HG03064 (cell line): ENCODE results near the gene RNH1.
"Not testable (repeated sequence)": the region's sequence is repeated elsewhere in the genome, so short reads cannot be mapped to it uniquely, and the experiment has no call there.

Experiments
- ATAC-seq: cut with Tn5 transposase; IDR thresholded peaks from one replicate; pipeline ENCODE4 v1.9.1; 2021; ENCODE audit warnings: low read depth; ENCODE audit not compliant: unreplicated experiment

Gene RNH1

GRCh38 chr11:484616-485015, 22.4 kb downstream of the RNH1 start:
- ATAC-seq: no peak

GRCh38 chr11:479311-479710, 27.7 kb downstream of the RNH1 start:
- ATAC-seq: no peak

- no peak for ATAC-seq
Measured at GRCh38 chr11:477052-477715, 29.9 kb downstream of the RNH1 start.

- ATAC-seq: no peak
Measured at GRCh38 chr11:476416-476815, 30.6 kb downstream of the RNH1 start.

- no peak for ATAC-seq
Measured at GRCh38 chr11:475941-476340, 31.1 kb downstream of the RNH1 start.

- ATAC-seq: no peak
Measured at GRCh38 chr11:474914-475506, 32.0 kb downstream of the RNH1 start.

- no peak for ATAC-seq
Measured at GRCh38 chr11:473962-474785, 32.9 kb downstream of the RNH1 start.

GRCh38 chr11:473415-473814, 33.6 kb downstream of the RNH1 start:
- no peak for ATAC-seq

- no peak for ATAC-seq
Measured at GRCh38 chr11:472816-473215, 34.2 kb downstream of the RNH1 start.

- ATAC-seq: no peak
Measured at GRCh38 chr11:472272-472671, 34.8 kb downstream of the RNH1 start.

GRCh38 chr11:471468-472145, 35.4 kb downstream of the RNH1 start:
- ATAC-seq: no peak

GRCh38 chr11:469684-470560, 37.1 kb downstream of the RNH1 start:
- ATAC-seq: no peak

- not testable (repeated sequence) for ATAC-seq
Measured at GRCh38 chr11:469026-469683, 37.9 kb downstream of the RNH1 start.

- no peak for ATAC-seq
Measured at GRCh38 chr11:468493-468892, 38.5 kb downstream of the RNH1 start.

- no peak for ATAC-seq
Measured at GRCh38 chr11:468036-468435, 39.0 kb downstream of the RNH1 start.

GRCh38 chr11:465896-466530, 41.0 kb downstream of the RNH1 start:
- ATAC-seq: no peak

- no peak for ATAC-seq
Measured at GRCh38 chr11:464316-464715, 42.7 kb downstream of the RNH1 start.

GRCh38 chr11:462107-462890, 44.7 kb downstream of the RNH1 start:
- ATAC-seq: no peak
